Endodermal cell (in vitro differentiated cells): ENCODE measurements around the gene BRCA2. TPM values are rescaled to one million over a fixed set of nuclear protein-coding genes. Genes with fewer than 3 reads are reported as not detected.
A peak's percentile ranks its signal among the peaks of the same experiment; 100 is the strongest.

Source experiments
- DNase-seq: peaks from one replicate; pipeline ENCODE4 v3.0.0-alpha.2; 2017
- H3K27ac ChIP-seq: 2 replicates; pipeline ENCODE4 v1.5.1; 2013; ENCODE audit warnings: mild to moderate bottlenecking, low read depth, low read length, moderate library complexity
- H3K27me3 ChIP-seq: 2 replicates; pipeline ENCODE4 v1.6.1; 2013; ENCODE audit warnings: mild to moderate bottlenecking, low read length, moderate library complexity; ENCODE audit not compliant: insufficient read depth, control insufficient read depth, poor library complexity, severe bottlenecking
- H3K36me3 ChIP-seq: 2 replicates; pipeline ENCODE4 v1.7.0; 2013; ENCODE audit warnings: mild to moderate bottlenecking, low read length, moderate library complexity; ENCODE audit not compliant: control insufficient read depth, insufficient read depth
- H3K4me1 ChIP-seq: one replicate; pipeline ENCODE4 v1.7.0; 2013; ENCODE audit warnings: low read length; ENCODE audit not compliant: control insufficient read depth, insufficient read depth
- H3K4me3 ChIP-seq: 2 replicates; pipeline ENCODE4 v1.5.1; 2013; ENCODE audit warnings: mild to moderate bottlenecking, low read length, moderate library complexity
- H3K9ac ChIP-seq: 2 replicates; pipeline ENCODE4 v1.6.1; 2013; ENCODE audit warnings: mild to moderate bottlenecking, low read length, moderate library complexity; ENCODE audit not compliant: poor library complexity, severe bottlenecking; ENCODE audit errors: extremely low read depth
- H3K9me3 ChIP-seq: 2 replicates; pipeline ENCODE4 v1.6.1; 2013; ENCODE audit warnings: mild to moderate bottlenecking, low read length, moderate library complexity; ENCODE audit not compliant: control insufficient read depth
- H3K27ac Mint-ChIP-seq: 2 replicates; pipeline ENCODE4 v1.8.0; 2020; ENCODE audit warnings: mixed read lengths
- H3K27me3 Mint-ChIP-seq: 2 replicates; pipeline ENCODE4 v1.8.0; 2021; ENCODE audit warnings: mild to moderate bottlenecking, mixed read lengths; ENCODE audit not compliant: insufficient read depth
- H3K36me3 Mint-ChIP-seq: 2 replicates; pipeline ENCODE4 v1.8.0; 2020; ENCODE audit warnings: low read depth, mixed read lengths
- H3K4me1 Mint-ChIP-seq: 2 replicates; pipeline ENCODE4 v1.8.0; 2020; ENCODE audit warnings: mixed read lengths
- H3K4me3 Mint-ChIP-seq: 2 replicates; pipeline ENCODE4 v1.8.0; 2020; ENCODE audit warnings: mild to moderate bottlenecking, moderate library complexity, mixed read lengths
- H3K9me3 Mint-ChIP-seq: 2 replicates; pipeline ENCODE4 v1.8.0; 2020; ENCODE audit warnings: mild to moderate bottlenecking, mixed read lengths
- CTCF ChIP-seq: fragments of 200-600 bp; sonication (generic); conservative IDR thresholded peaks from 2 replicates; pipeline ENCODE4 v1.5.0; 2021; ENCODE audit warnings: antibody characterized with exemption, mild to moderate bottlenecking
- whole genome bisulfite sequencing, 2 experiments: methylation state at CpG; one replicate each; pipeline versions ENCODE4 v1.1.5 to v1.1.7; 2013; ENCODE audit warnings: missing lambda C conversion rate in 2 of 2, mixed read lengths in 1 of 2; ENCODE audit not compliant: insufficient coverage in 1 of 2, insufficient read length in 1 of 2; 5-methylcytosine and 5-hydroxymethylcytosine counted together
- total RNA-seq, 2 donors: library from RNA; stranded (reverse); fragmentation: NEBNext Ultra II Directional in 1 of 2; extraction: Animal tissue kit (Norgen Biotek cat#: 25700) in 1 of 2; gene quantifications; 2 replicates in 1 of 2; 3 replicates in 1 of 2; pipeline ENCODE4 v1.2.1, GENCODE V29; 2021

BRCA2 gene
- total RNA-seq, 2 donors from 2014 or later = 25.7 to 27.8 TPM

GRCh38 chr13:32282096-32282711, 33.1 kb upstream of the BRCA2 start:
- no peaks in the 10 kb centered on the region for H3K9me3 ChIP-seq
- no peaks in the 10 kb centered on the region for H3K27me3 Mint-ChIP-seq
- no peak for DNase-seq
- no peaks in the 10 kb centered on the region for H3K27me3 ChIP-seq
- no peak for TF ChIP-seq CTCF
- peaks cover 12% of the 10 kb centered on the region for H3K4me1 Mint-ChIP-seq
- H3K27ac Mint-ChIP-seq = no peak overlapping the region
- no peak overlapping the region for H3K4me3 ChIP-seq
- WGBS, 2 experiments = 80 to 100% methylated on average over 1 to 2 of the region's 2 CpGs
- no peaks in the 10 kb centered on the region for H3K36me3 Mint-ChIP-seq
- H3K27ac ChIP-seq = no peak overlapping the region
- H3K9me3 Mint-ChIP-seq = no peaks in the 10 kb centered on the region
- H3K36me3 ChIP-seq = no peaks in the 10 kb centered on the region
- H3K4me1 ChIP-seq = peaks cover 4% of the 10 kb centered on the region
- H3K9ac ChIP-seq = no peak overlapping the region
- H3K4me3 Mint-ChIP-seq = no peak overlapping the region

GRCh38 chr13:32284927-32285632, 30.2 kb upstream of the BRCA2 start:
- H3K4me1 Mint-ChIP-seq = peaks cover 4% of the 10 kb centered on the region
- WGBS, 2 experiments = 66 to 86% methylated on average over 5 to 6 of the region's 6 CpGs
- Histone ChIP-seq H3K27ac (peak overlapping the region; percentile 20), H3K9ac (no peak overlapping the region), H3K4me3 (no peak overlapping the region), H3K9me3 (no peaks in the 10 kb centered on the region), H3K27me3 (no peaks in the 10 kb centered on the region), H3K4me1 (no peaks in the 10 kb centered on the region), H3K36me3 (no peaks in the 10 kb centered on the region)
- H3K4me3 Mint-ChIP-seq = no peak overlapping the region
- no peak for DNase-seq
- H3K27me3 Mint-ChIP-seq = no peaks in the 10 kb centered on the region
- H3K36me3 Mint-ChIP-seq = no peaks in the 10 kb centered on the region
- TF ChIP-seq CTCF = no peak
- no peaks in the 10 kb centered on the region for H3K9me3 Mint-ChIP-seq
- H3K27ac Mint-ChIP-seq = no peak overlapping the region

GRCh38 chr13:32285633-32285965, 29.7 kb upstream of the BRCA2 start:
- no peak for TF ChIP-seq CTCF
- Mint-ChIP-seq H3K9me3 (no peaks in the 10 kb centered on the region), H3K27me3 (no peaks in the 10 kb centered on the region), H3K27ac (no peak overlapping the region), H3K4me3 (no peak overlapping the region), H3K4me1 (peaks cover 4% of the 10 kb centered on the region), H3K36me3 (no peaks in the 10 kb centered on the region)
- Histone ChIP-seq H3K9me3 (no peaks in the 10 kb centered on the region), H3K4me1 (no peaks in the 10 kb centered on the region), H3K4me3 (no peak overlapping the region), H3K36me3 (no peaks in the 10 kb centered on the region), H3K9ac (no peak overlapping the region), H3K27ac (no peak overlapping the region), H3K27me3 (no peaks in the 10 kb centered on the region)
- WGBS, 2 experiments = 91 to 100% methylated on average over 3 to 4 of the region's 4 CpGs
- no peak for DNase-seq
